Omental fat pad (tissue), 4 donors: ENCODE measurements around the gene FBXO36. TPM values are rescaled to one million over a fixed set of nuclear protein-coding genes. Genes with fewer than 3 reads are reported as not detected.
A peak's percentile ranks its signal among the peaks of the same experiment; 100 is the strongest.

ENCODE experiments used
- ATAC-seq: fragments of 150-250 bp; one replicate; pipeline ENCODE4 v1.9.1; 2016; ENCODE audit warnings: mild to moderate bottlenecking, moderate library complexity; ENCODE audit not compliant: low FRiP score
- DNase-seq: peaks from one replicate; pipeline ENCODE4 v3.0.0-alpha.2; 2019; ENCODE audit warnings: low spot score
- CTCF ChIP-seq, 3 donors: fragments of 450-650 bp; IDR thresholded peaks; one replicate each; pipeline ENCODE4 v1.5.1; 2016 to 2017; ENCODE audit warnings: antibody characterized with exemption in 3 of 3, mild to moderate bottlenecking in 3 of 3, moderate library complexity in 2 of 3
- total RNA-seq, 4 donors: library from RNA; depleted of rRNA; stranded (reverse); fragments of >200 nt; gene quantifications; one replicate each; pipeline ENCODE4 v1.1.0, GENCODE V29; 2016

The FBXO36 gene
- total RNA-seq, 4 donors from 2014 or later, result 1.1 to 3.5 (median 2.3) TPM

GRCh38 chr2:230043461-230043860, 121.2 kb downstream of the FBXO36 start:
- TF ChIP-seq CTCF (IDR thresholded peaks at IDR 0.05), result no peak
- DNase-seq, result no peak
- ATAC-seq, result no peak

- ATAC-seq (no peak), DNase-seq (no peak)
- TF ChIP-seq CTCF (IDR thresholded peaks at IDR 0.05), result no peak
These were observed 124.2 kb downstream of the FBXO36 start for GRCh38 chr2:230046491-230046890.

GRCh38 chr2:230048010-230048671, 125.8 kb downstream of the FBXO36 start:
- ATAC-seq, result no peak
- no peak for DNase-seq
- TF ChIP-seq CTCF (IDR thresholded peaks at IDR 0.05), result no peak

GRCh38 chr2:230050136-230050535, 127.8 kb downstream of the FBXO36 start:
- ATAC-seq (no peak), DNase-seq (no peak)
- no peak for TF ChIP-seq CTCF (IDR thresholded peaks at IDR 0.05)

- ATAC-seq (no peak), DNase-seq (no peak)
- no peak for TF ChIP-seq CTCF (IDR thresholded peaks at IDR 0.05)
These were observed 130.0 kb downstream of the FBXO36 start for GRCh38 chr2:230052299-230052698.

GRCh38 chr2:230053753-230054478, 131.6 kb downstream of the FBXO36 start:
- peak; percentile 93 for ATAC-seq
- no peak for DNase-seq
- no peak for TF ChIP-seq CTCF (IDR thresholded peaks at IDR 0.05)
